HepG2 (cell line): ENCODE data around the gene ACP2. TPM values are rescaled to one million over a fixed set of nuclear protein-coding genes. Genes with fewer than 3 reads are reported as not detected.

ENCODE experiments used
- PHF21A ChIP-seq: sonication (generic); formaldehyde crosslinking; IDR thresholded peaks from 2 replicates; pipeline ENCODE4 v1.5.0; 2020; ENCODE audit warnings: mild to moderate bottlenecking, missing genetic modification reagents
- REL ChIP-seq: sonication (generic); formaldehyde crosslinking; conservative IDR thresholded peaks from 2 replicates; pipeline ENCODE4 v1.8.0; 2022; ENCODE audit warnings: mild to moderate bottlenecking, missing genetic modification reagents, moderate library complexity
- ZNF772 ChIP-seq: sonication (generic); formaldehyde crosslinking; IDR thresholded peaks from 2 replicates; pipeline ENCODE4 v1.5.0; 2020; ENCODE audit warnings: mild to moderate bottlenecking, missing genetic modification reagents
- ZNF790 ChIP-seq: sonication (generic); formaldehyde crosslinking; IDR thresholded peaks from 2 replicates; pipeline ENCODE4 v1.8.0; 2022; ENCODE audit warnings: missing genetic modification reagents, mild to moderate bottlenecking, borderline replicate concordance
- polyA plus RNA-seq, 8 experiments: library from polyadenylated mRNA; depleted of rRNA in 3 of 8; stranded (reverse) in 7 of 8; unstranded in 1 of 8; fragments of >200 nt; fragmentation: Illumina TruSeq in 4 of 8; extraction: Trizol in 4 of 8; gene quantifications; 2 replicates each; pipeline versions ENCODE4 v1.2.1 to v1.2.3, GENCODE V29; 2011 to 2016; ENCODE audit warnings: low read depth in 4 of 8, missing spikeins in 1 of 8, mixed read lengths in 1 of 8; ENCODE audit not compliant: insufficient read depth in 1 of 8
- total RNA-seq, 5 experiments: library from RNA; depleted of rRNA; stranded (reverse); fragments of >200 nt; fragmentation: Illumina TruSeq; extraction: Trizol; gene quantifications; 2 replicates each; pipeline ENCODE4 v1.2.3, GENCODE V29; 2016; ENCODE audit warnings: low read depth in 1 of 5
- TF ChIP-seq, protein P1 (sequence below): sonication (generic); formaldehyde crosslinking; IDR thresholded peaks from 2 replicates; pipeline ENCODE4 v1.9.0; 2021; ENCODE audit warnings: missing genetic modification reagents, borderline replicate concordance
- TF ChIP-seq, protein P2 (sequence below): sonication (generic); formaldehyde crosslinking; IDR thresholded peaks from 2 replicates; pipeline ENCODE4 v1.5.0; 2020; ENCODE audit warnings: mild to moderate bottlenecking, missing genetic modification reagents, borderline replicate concordance
- TF ChIP-seq, protein P3 (sequence below): sonication (generic); formaldehyde crosslinking; IDR thresholded peaks from 2 replicates; pipeline ENCODE4 v1.4.0; 2020; ENCODE audit warnings: missing genetic modification reagents

The ACP2 gene
- total and polyA plus RNA-seq, 2 of the 13 experiments (the other 11 are each of a cell fraction or from before 2014, with no cell fraction given), result 17.7 to 20.2 TPM

DNA sequence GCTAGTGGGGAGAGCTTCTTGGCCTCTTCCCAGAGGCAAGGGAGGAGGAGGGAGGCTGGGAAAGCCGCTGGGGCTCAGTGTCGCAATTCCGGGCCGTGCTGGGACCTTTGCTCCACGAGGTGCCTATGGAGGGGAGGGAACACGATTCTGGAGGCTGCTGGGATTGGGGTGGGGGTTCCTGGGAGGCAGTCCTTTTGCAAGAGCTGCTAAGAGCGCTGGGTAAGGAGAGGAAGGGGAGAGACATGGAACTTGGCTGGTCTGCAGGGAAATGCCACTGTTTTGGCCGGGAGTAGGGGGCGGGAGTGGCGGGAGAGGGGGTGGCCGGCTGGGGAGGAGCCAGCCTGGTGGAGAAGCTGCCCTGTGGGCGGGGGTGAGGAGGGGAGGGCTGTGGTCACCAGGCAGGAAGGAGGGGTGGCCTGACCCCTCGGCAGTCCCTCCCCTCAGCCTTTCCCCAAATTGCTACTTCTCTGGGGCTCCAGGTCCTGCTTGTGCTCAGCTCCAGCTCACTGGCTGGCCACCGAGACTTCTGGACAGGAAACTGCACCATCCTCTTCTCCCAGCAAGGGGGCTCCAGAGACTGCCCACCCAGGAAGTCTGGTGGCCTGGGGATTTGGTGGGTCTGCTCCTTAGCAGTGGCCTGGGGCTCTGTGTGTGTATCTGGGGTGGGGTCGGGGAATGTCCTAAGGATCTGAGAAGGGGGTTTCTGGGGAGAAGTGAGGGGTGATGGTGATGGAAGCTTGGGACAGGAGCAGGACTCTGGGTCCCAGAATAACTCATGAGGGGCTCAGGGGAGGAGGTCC, 9.1 kb upstream of the ACP2 start, which contains the start of gene NR1H3 (continued):
- TF ChIP-seq, protein P1, sequence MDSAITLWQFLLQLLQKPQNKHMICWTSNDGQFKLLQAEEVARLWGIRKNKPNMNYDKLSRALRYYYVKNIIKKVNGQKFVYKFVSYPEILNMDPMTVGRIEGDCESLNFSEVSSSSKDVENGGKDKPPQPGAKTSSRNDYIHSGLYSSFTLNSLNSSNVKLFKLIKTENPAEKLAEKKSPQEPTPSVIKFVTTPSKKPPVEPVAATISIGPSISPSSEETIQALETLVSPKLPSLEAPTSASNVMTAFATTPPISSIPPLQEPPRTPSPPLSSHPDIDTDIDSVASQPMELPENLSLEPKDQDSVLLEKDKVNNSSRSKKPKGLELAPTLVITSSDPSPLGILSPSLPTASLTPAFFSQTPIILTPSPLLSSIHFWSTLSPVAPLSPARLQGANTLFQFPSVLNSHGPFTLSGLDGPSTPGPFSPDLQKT (CRISPR knock-in tag), result no peak
- TF ChIP-seq ZNF772 (no peak), REL (CRISPR knock-in tag) (0 out of 2 replicates have a peak, but pooled peaks have one; percentile 62), PHF21A (peak; percentile 90; the same call in 1 of the 2 replicates), ZNF790 (CRISPR knock-in tag) (no peak)
- TF ChIP-seq, protein P2, sequence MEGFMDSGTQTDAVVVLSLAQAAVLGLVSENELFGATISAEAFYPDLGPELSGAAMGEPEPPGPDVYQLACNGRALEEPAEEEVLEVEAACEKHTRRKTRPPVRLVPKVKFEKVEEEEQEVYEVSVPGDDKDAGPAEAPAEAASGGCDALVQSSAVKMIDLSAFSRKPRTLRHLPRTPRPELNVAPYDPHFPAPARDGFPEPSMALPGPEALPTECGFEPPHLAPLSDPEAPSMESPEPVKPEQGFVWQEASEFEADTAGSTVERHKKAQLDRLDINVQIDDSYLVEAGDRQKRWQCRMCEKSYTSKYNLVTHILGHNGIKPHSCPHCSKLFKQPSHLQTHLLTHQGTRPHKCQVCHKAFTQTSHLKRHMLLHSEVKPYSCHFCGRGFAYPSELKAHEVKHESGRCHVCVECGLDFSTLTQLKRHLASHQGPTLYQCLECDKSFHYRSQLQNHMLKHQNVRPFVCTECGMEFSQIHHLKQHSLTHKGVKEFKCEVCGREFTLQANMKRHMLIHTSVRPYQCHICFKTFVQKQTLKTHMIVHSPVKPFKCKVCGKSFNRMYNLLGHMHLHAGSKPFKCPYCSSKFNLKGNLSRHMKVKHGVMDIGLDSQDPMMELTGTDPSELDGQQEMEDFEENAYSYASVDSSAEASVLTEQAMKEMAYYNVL (CRISPR knock-in tag), result no peak
- TF ChIP-seq, protein P3, sequence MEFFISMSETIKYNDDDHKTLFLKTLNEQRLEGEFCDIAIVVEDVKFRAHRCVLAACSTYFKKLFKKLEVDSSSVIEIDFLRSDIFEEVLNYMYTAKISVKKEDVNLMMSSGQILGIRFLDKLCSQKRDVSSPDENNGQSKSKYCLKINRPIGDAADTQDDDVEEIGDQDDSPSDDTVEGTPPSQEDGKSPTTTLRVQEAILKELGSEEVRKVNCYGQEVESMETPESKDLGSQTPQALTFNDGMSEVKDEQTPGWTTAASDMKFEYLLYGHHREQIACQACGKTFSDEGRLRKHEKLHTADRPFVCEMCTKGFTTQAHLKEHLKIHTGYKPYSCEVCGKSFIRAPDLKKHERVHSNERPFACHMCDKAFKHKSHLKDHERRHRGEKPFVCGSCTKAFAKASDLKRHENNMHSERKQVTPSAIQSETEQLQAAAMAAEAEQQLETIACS (CRISPR knock-in tag), result no peak
